SH-SY5Y (cell line): Measurements from ENCODE around the gene FOSL1.

Experiments
- GATA2 ChIP-seq: IDR thresholded peaks from 2 replicates; pipeline ENCODE4 v1.6.1; 2011; ENCODE audit warnings: mild to moderate bottlenecking, low read depth, low read length
- GATA3 ChIP-seq: IDR thresholded peaks from 2 replicates; pipeline ENCODE4 v1.6.1; 2011; ENCODE audit warnings: low read depth, mild to moderate bottlenecking, low read length, moderate library complexity

- TF ChIP-seq GATA2 (no peak), GATA3 (no peak)
Measured at GRCh38 chr11:65849366-65849765, 50.8 kb downstream of the FOSL1 start.
